RWPE1 (cell line): ENCODE data around the gene RYR1.
"Not testable (repeated sequence)": the region's sequence is repeated elsewhere in the genome, so short reads cannot be mapped to it uniquely, and the experiment has no call there.

ENCODE experiments used
- CTCF ChIA-PET: fragments of 350-600 bp; sonication (Branson Sonifier 250); formaldehyde crosslinking; extraction: SDS; loops from one replicate; lab custom pipeline; 2021; lab: Yijun Ruan, JAX
- POLR2A ChIA-PET: fragments of 400-600 bp; formaldehyde crosslinking; extraction: SDS; loops from one replicate; lab custom pipeline; 2020; ENCODE audit warnings: antibody characterized with exemption; ENCODE audit not compliant: low non-redundant PET; lab: Yijun Ruan, JAX
- DNase-seq: peaks from one replicate; pipeline ENCODE4 v3.0.0; 2012; ENCODE audit warnings: low spot score
- H3K27ac ChIP-seq: fragments of 450-650 bp; 2 replicates; pipeline ENCODE4 v1.5.1; 2017
- CTCF ChIP-seq: fragments of 450-650 bp; conservative IDR thresholded peaks from 2 replicates; pipeline ENCODE4 v1.5.1; 2017; ENCODE audit warnings: low read depth, mild to moderate bottlenecking

The RYR1 gene

GRCh38 chr19:38556521-38557174 lies 123.2 kb downstream of the RYR1 start:
- no peak for TF ChIP-seq CTCF
- ChIA-PET CTCF (interaction anchor here (1.7 kb wide), 1 partner anchor 78 kb away, joined by 5 read pairs; no protein-coding TSS in a partner anchor), POLR2A (no interaction called here)
- no peak for DNase-seq
- H3K27ac ChIP-seq: peak overlapping the region; percentile 43; the same call in 1 of the 2 replicates

GRCh38 chr19:38557205-38557799 lies 123.8 kb downstream of the RYR1 start:
- H3K27ac ChIP-seq: peak overlapping the region; percentile 43
- TF ChIP-seq CTCF: no peak
- ChIA-PET CTCF (interaction anchor here (0.6 to 1.7 kb wide), 2 partner anchors 16 to 77 kb away, joined by 3 to 5 read pairs; no protein-coding TSS in a partner anchor), POLR2A (no interaction called here)
- no peak for DNase-seq

GRCh38 chr19:38558933-38559332 lies 125.4 kb downstream of the RYR1 start:
- DNase-seq, CTCF ChIA-PET, POLR2A ChIA-PET: not testable (repeated sequence)
- H3K27ac ChIP-seq: peak overlapping the region; percentile 98

DNA sequence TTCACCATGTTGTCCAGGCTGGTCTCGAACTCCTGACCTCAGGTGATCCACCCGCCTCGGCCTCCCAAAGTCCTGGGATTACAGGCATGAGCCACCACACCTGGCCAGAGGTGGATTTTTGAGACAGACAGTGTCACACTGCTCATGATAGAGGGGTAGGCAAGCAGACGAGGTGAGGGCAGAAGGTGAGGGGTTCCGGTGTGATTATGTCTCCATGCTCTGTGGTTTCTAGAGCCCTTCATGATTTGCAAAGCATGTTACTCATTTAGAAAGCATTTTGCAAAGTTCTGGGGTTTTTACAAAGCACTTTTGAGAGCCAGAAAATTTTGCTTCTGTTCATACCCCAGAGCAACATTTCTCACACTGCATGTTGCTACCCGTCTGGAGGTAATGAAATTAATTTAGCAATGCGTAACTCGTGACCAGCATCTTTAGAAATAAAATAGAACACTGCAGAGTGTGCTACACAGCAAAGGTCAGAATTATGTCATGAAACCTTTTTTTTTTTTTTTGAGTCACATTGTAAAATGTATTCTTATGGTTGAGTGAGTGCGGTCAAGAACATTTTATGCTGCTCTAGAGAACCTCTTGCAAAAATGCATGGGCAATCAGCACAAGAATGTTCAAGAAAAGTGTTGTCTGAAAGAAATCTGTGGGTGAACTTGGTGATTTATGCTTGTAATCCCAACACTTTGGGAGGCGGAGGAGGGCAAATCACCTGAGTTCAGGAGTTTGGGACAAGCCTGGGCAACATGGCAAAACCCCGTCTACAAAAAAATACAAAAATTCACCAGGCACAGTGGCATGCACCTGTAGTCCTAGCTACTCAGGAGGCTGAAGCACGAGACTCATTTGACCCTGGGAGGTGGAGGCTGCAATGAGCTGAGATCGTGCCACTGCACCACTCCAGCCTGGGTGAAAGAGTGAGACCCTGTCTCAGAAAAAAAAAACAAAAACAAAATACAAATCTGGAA lies 126.2 kb downstream of the RYR1 start:
- H3K27ac ChIP-seq: peak overlapping the region; percentile 98
- peak; percentile 77 for DNase-seq
- TF ChIP-seq CTCF: no peak
- POLR2A ChIA-PET: interaction anchor here (0.6 kb wide), 1 partner anchor 98 kb away, joined by 4 read pairs; no protein-coding TSS in a partner anchor
- CTCF ChIA-PET: no interaction called here

DNA sequence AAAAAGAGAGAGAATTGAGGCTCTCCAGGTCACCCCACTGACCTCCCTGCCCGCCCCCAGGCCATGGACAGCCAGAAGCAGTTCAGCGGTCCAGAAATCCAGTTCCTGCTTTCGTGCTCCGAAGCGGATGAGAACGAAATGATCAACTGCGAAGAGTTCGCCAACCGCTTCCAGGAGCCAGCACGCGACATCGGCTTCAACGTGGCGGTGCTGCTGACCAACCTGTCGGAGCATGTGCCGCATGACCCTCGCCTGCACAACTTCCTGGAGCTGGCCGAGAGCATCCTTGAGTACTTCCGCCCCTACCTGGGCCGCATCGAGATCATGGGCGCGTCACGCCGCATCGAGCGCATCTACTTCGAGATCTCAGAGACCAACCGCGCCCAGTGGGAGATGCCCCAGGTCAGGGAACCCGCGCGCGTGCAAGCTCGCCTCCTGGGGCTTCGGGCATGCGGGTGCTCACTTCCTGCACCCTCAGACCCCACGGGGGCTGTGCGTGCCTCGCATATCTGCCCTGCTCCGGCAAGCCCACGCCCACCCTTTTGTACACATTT lies 127.6 kb downstream of the RYR1 start:
- ChIA-PET POLR2A (no interaction called here), CTCF (no interaction called here)
- no peak for DNase-seq
- peak overlapping the region; percentile 98 for H3K27ac ChIP-seq
- no peak for TF ChIP-seq CTCF

DNA sequence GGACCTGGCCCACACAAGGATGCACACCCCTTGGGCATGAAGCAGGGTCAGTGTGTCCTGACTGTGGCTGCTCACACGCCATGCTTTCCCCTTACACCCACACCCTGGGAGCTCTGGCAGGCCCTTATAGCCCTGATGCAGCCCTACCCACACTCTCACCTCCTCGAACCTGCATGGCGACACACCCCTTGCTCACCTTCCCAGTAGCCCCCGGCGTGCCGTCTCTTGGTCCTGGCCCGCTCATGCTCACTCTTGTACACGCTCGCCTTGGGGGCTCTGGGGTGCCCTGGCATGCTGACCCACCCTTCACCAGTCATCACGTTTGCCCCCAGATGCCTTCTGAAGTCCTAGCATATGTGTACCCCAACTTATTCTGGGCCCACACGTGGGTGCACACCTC lies 128.2 kb downstream of the RYR1 start:
- DNase-seq: no peak
- POLR2A ChIA-PET: no interaction called here
- H3K27ac ChIP-seq: peak overlapping the region; percentile 98
- no peak for TF ChIP-seq CTCF
- CTCF ChIA-PET: no interaction called here
